ENCODE measurements around the gene RAD51AP1.

Gene RAD51AP1

GRCh38 chr12:4545195-4545594 lies 6.5 kb downstream of the RAD51AP1 start:
- no peak for DNase-seq (ENCODE audit: low read depth)

GRCh38 chr12:4552191-4552590 lies 13.5 kb downstream of the RAD51AP1 start:
- DNase-seq (ENCODE audit: low read depth) = no peak

GRCh38 chr12:4553943-4554342 lies 15.3 kb downstream of the RAD51AP1 start:
- no peak for DNase-seq (ENCODE audit: low read depth)

GRCh38 chr12:4555804-4556203 lies 17.1 kb downstream of the RAD51AP1 start:
- no peak for DNase-seq (ENCODE audit: low read depth)

- no peak for DNase-seq (ENCODE audit: low read depth)
These were observed 18.2 kb downstream of the RAD51AP1 start for GRCh38 chr12:4556735-4557530.

- DNase-seq (ENCODE audit: low read depth) = no peak
These were observed 18.9 kb downstream of the RAD51AP1 start for GRCh38 chr12:4557586-4557985.

- DNase-seq (ENCODE audit: low read depth) = no peak
These were observed 19.5 kb downstream of the RAD51AP1 start for GRCh38 chr12:4558171-4558570.

- no peak for DNase-seq (ENCODE audit: low read depth)
These were observed 23.5 kb downstream of the RAD51AP1 start, which contains the start of gene DYRK4 for GRCh38 chr12:4562034-4562657. TSS of gene DYRK4 (plus strand) at chr12:4562208. CDS start at chr12:4562246, 38 bp downstream.

- DNase-seq (ENCODE audit: low read depth) = no peak
These were observed 24.6 kb downstream of the RAD51AP1 start for GRCh38 chr12:4563336-4563735.

GRCh38 chr12:4564818-4565217 lies 26.1 kb downstream of the RAD51AP1 start:
- no peak for DNase-seq (ENCODE audit: low read depth)

- DNase-seq (ENCODE audit: low read depth) = no peak
These were observed 27.8 kb downstream of the RAD51AP1 start for GRCh38 chr12:4566474-4566873.

- no peak for DNase-seq (ENCODE audit: low read depth)
These were observed 28.6 kb downstream of the RAD51AP1 start for GRCh38 chr12:4567073-4567881.

GRCh38 chr12:4569261-4569660 lies 30.6 kb downstream of the RAD51AP1 start:
- no peak for DNase-seq (ENCODE audit: low read depth)

- DNase-seq (ENCODE audit: low read depth) = no peak
These were observed 34.0 kb downstream of the RAD51AP1 start for GRCh38 chr12:4572680-4573079.

GRCh38 chr12:4579305-4580102 lies 40.8 kb downstream of the RAD51AP1 start:
- no peak for DNase-seq (ENCODE audit: low read depth)

- no peak for DNase-seq (ENCODE audit: low read depth)
These were observed 41.6 kb downstream of the RAD51AP1 start for GRCh38 chr12:4580281-4580688.

GRCh38 chr12:4584281-4584680 lies 45.6 kb downstream of the RAD51AP1 start:
- DNase-seq (ENCODE audit: low read depth) = no peak

GRCh38 chr12:4584896-4585295 lies 46.2 kb downstream of the RAD51AP1 start:
- no peak for DNase-seq (ENCODE audit: low read depth)

- no peak for DNase-seq (ENCODE audit: low read depth)
These were observed 47.8 kb downstream of the RAD51AP1 start for GRCh38 chr12:4586500-4586899.

GRCh38 chr12:4587108-4587507 lies 48.4 kb downstream of the RAD51AP1 start:
- DNase-seq (ENCODE audit: low read depth) = no peak

- no peak for DNase-seq (ENCODE audit: low read depth)
These were observed 50.2 kb downstream of the RAD51AP1 start for GRCh38 chr12:4588916-4589315.

GRCh38 chr12:4589941-4590340 lies 51.3 kb downstream of the RAD51AP1 start:
- no peak for DNase-seq (ENCODE audit: low read depth)

Data from GM04503 (cell line).